Colonic mucosa (tissue), 4 donors: Measurements from ENCODE around the gene HOXD9. TPM values are rescaled to one million over a fixed set of nuclear protein-coding genes. Genes with fewer than 3 reads are reported as not detected.

Experiments used
- DNase-seq: peaks from one replicate; pipeline ENCODE4 v3.0.0-alpha.2; 2020
- H3K27ac ChIP-seq: fragments of 200-600 bp; one replicate; pipeline ENCODE4 v1.8.0; 2021
- H3K27me3 ChIP-seq: fragments of 200-600 bp; one replicate; pipeline ENCODE4 v1.8.0; 2021
- H3K36me3 ChIP-seq: fragments of 200-600 bp; one replicate; pipeline ENCODE4 v1.8.0; 2021
- H3K4me1 ChIP-seq: fragments of 200-600 bp; one replicate; pipeline ENCODE4 v1.8.0; 2021; ENCODE audit warnings: mild to moderate bottlenecking
- H3K4me3 ChIP-seq: fragments of 200-600 bp; one replicate; pipeline ENCODE4 v1.8.0; 2021
- H3K9ac ChIP-seq, 2 donors: one replicate each; pipeline ENCODE4 v1.7.0; 2013; ENCODE audit warnings: control low read depth in 2 of 2, low read depth in 2 of 2, low read length in 2 of 2
- H3K9me3 ChIP-seq: fragments of 200-600 bp; one replicate; pipeline ENCODE4 v1.8.0; 2021
- intact Hi-C: fragments of 100-400 bp; cut with DNase I; formaldehyde crosslinking; loops from one replicate; pipeline ENCODE4 v1.14.1; 2022
- total RNA-seq, 2 donors: library from RNA; stranded (reverse); fragmentation: NEBNext Ultra II Directional in 1 of 2; extraction: Animal tissue kit (Norgen Biotek cat#: 25700) in 1 of 2; gene quantifications; one replicate each; pipeline ENCODE4 v1.2.1, GENCODE V29; 2021
- TF ChIP-seq, protein P1 (sequence below): fragments of 200-600 bp; IDR thresholded peaks from one replicate; pipeline ENCODE4 v1.8.0; 2022; ENCODE audit warnings: antibody characterized with exemption, mild to moderate bottlenecking
- donor health status: healthy.
- donor health status: DM: no; HTN: no; CAD: no.
- donor health status: DM: no; HTN: no; CAD: no.

The HOXD9 gene
- total RNA-seq, 2 donors from 2014 or later, result 0.86 to 1.7 TPM

GRCh38 chr2:176140513-176141317, 18.2 kb downstream of the HOXD9 start:
- Histone ChIP-seq H3K9me3 (no peaks in the 10 kb centered on the region), H3K27me3 (peaks cover 4% of the 10 kb centered on the region), H3K27ac (peak overlapping the region; percentile 56), H3K4me3 (peak overlapping the region; percentile 47), H3K36me3 (no peaks in the 10 kb centered on the region), H3K4me1 (no peaks in the 10 kb centered on the region), H3K9ac (peak overlapping the region in 1 of 2 donors; percentile 58)
- intact Hi-C loops, result loop anchor here (1.0 to 5.0 kb wide), 3 partner anchors 127 to 412 kb away; partner anchors contain the start of gene MTX2
- DNase-seq, result peak; percentile 80
- TF ChIP-seq, protein P1, sequence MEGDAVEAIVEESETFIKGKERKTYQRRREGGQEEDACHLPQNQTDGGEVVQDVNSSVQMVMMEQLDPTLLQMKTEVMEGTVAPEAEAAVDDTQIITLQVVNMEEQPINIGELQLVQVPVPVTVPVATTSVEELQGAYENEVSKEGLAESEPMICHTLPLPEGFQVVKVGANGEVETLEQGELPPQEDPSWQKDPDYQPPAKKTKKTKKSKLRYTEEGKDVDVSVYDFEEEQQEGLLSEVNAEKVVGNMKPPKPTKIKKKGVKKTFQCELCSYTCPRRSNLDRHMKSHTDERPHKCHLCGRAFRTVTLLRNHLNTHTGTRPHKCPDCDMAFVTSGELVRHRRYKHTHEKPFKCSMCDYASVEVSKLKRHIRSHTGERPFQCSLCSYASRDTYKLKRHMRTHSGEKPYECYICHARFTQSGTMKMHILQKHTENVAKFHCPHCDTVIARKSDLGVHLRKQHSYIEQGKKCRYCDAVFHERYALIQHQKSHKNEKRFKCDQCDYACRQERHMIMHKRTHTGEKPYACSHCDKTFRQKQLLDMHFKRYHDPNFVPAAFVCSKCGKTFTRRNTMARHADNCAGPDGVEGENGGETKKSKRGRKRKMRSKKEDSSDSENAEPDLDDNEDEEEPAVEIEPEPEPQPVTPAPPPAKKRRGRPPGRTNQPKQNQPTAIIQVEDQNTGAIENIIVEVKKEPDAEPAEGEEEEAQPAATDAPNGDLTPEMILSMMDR, result peak; percentile 93

- intact Hi-C loops, result loop anchor here (5.0 kb wide), 2 partner anchors 125 to 410 kb away; partner anchors contain the start of gene MTX2
- Histone ChIP-seq H3K27ac (no peak overlapping the region), H3K4me1 (no peaks in the 10 kb centered on the region), H3K27me3 (no peaks in the 10 kb centered on the region), H3K9me3 (no peaks in the 10 kb centered on the region), H3K9ac (no peak overlapping the region), H3K36me3 (no peaks in the 10 kb centered on the region), H3K4me3 (no peak overlapping the region)
- TF ChIP-seq, protein P1, result no peak
- no peak for DNase-seq
These were observed 19.8 kb downstream of the HOXD9 start for GRCh38 chr2:176142281-176142680.

- Histone ChIP-seq H3K4me3 (no peak overlapping the region), H3K9ac (no peak overlapping the region), H3K27ac (no peak overlapping the region), H3K9me3 (no peaks in the 10 kb centered on the region), H3K36me3 (no peaks in the 10 kb centered on the region), H3K4me1 (no peaks in the 10 kb centered on the region), H3K27me3 (no peaks in the 10 kb centered on the region)
- TF ChIP-seq, protein P1, result no peak
- no peak for DNase-seq
- intact Hi-C loops, result no loop called here
These were observed 22.8 kb downstream of the HOXD9 start for GRCh38 chr2:176145085-176145969.

DNA sequence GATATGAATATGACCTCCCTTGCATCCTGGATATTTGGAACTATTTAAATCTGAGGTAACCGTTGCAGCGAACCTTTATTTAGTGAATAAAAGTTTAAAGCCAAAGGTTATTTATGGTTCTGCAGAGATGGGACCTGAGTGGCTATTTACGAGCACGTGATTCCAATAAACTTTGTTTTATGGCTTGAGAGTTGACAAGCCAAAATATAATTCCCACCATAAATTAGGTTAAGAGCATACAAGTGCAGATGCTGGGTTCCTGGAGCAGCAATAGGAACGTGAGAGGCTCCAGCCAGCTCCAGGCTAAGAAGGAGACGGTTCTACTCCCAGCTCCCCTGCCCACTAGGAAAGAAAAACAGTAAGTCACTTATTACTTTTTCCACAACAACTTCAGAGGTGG, 23.6 kb downstream of the HOXD9 start:
- no peaks in the 10 kb centered on the region for H3K4me1 ChIP-seq
- no peak overlapping the region for H3K9ac ChIP-seq
- TF ChIP-seq, protein P1, result no peak
- no peaks in the 10 kb centered on the region for H3K36me3 ChIP-seq
- no peaks in the 10 kb centered on the region for H3K9me3 ChIP-seq
- DNase-seq, result no peak
- no peaks in the 10 kb centered on the region for H3K27me3 ChIP-seq
- intact Hi-C loops, result no loop called here
- H3K27ac ChIP-seq, result no peak overlapping the region
- no peak overlapping the region for H3K4me3 ChIP-seq

GRCh38 chr2:176146645-176147044, 24.1 kb downstream of the HOXD9 start:
- no peaks in the 10 kb centered on the region for H3K4me1 ChIP-seq
- no peak overlapping the region for H3K9ac ChIP-seq
- H3K9me3 ChIP-seq, result no peaks in the 10 kb centered on the region
- no peaks in the 10 kb centered on the region for H3K27me3 ChIP-seq
- TF ChIP-seq, protein P1, result no peak
- no peak overlapping the region for H3K27ac ChIP-seq
- no peaks in the 10 kb centered on the region for H3K36me3 ChIP-seq
- DNase-seq, result no peak
- intact Hi-C loops, result no loop called here
- no peak overlapping the region for H3K4me3 ChIP-seq
